Measurements from ENCODE around the gene RPL35.

The RPL35 gene

GRCh38 chr9:124868511-124869465, 7.0 kb upstream of the RPL35 start:
- H3K27ac ChIP-seq: peak overlapping the region; percentile 99
- TF ChIP-seq CTCF (conservative IDR thresholded peaks at IDR 0.05): peak; percentile 49; the same call in 1 of the 2 replicates

- H3K27ac ChIP-seq: peak overlapping the region; percentile 93; the same call in 1 of the 2 replicates
- no peak for TF ChIP-seq CTCF (conservative IDR thresholded peaks at IDR 0.05)
Measured at GRCh38 chr9:124863371-124863871, 1.7 kb upstream of the RPL35 start.

DNA sequence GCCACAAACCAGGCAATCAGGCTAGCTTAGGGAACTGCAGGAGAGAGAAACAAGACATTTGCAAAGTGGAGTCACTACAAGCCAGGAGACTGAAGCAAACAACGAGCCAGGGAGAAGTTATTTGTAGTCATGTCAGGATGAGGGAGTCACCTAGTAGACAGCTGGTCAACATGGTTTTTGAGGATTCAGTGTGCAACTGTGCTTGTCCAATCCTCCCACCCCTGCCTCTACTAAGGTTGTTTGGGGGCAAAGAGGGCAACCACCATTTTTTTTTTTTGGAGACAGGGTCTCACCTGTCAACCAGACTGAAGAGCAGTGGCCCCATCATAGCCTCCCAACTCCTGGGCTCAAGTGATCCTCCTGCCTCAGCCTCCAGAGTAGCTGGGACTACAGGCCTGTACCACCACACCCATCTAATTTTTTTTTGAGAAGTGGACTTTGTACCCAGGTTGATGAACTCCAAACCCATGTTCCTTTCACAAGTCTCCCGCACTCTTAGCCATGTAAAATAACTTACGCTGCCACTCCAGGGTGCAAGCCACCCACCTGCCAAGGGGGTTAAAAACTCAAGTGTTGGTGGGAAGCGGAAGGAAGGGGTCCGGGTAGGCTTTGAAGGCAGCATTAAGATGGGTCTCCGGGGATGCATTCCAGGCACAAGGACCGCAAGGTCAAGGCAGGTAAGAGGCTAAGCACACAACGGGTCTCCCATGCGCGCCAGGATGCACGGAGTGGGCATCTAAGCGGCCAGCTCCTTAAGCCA, 995 bp downstream of the RPL35 start:
- TF ChIP-seq CTCF (conservative IDR thresholded peaks at IDR 0.05): no peak
- H3K27ac ChIP-seq: peak overlapping the region; percentile 93

- peak overlapping the region; percentile 93; the same call in 1 of the 2 replicates for H3K27ac ChIP-seq
Measured at GRCh38 chr9:124859803-124860581, 1.8 kb downstream of the RPL35 start.

GRCh38 chr9:124858330-124859046, 3.3 kb downstream of the RPL35 start:
- peak overlapping the region; percentile 93 for H3K27ac ChIP-seq
- TF ChIP-seq CTCF (conservative IDR thresholded peaks at IDR 0.05): 0 out of 2 replicates have a peak, but pooled peaks have one; percentile 9

More at GRCh38 chr9:124859803-124860581, 1.8 kb downstream of the RPL35 start:
- TF ChIP-seq CTCF (conservative IDR thresholded peaks at IDR 0.05): no peak

- no peak for TF ChIP-seq CTCF (conservative IDR thresholded peaks at IDR 0.05)
- peak overlapping the region; percentile 93; the same call in 1 of the 2 replicates for H3K27ac ChIP-seq
Measured at GRCh38 chr9:124857533-124858162, 4.1 kb downstream of the RPL35 start.
